HepG2 (cell line): ENCODE results near the gene GADD45GIP1. TPM values are rescaled to one million over a fixed set of nuclear protein-coding genes. Genes with fewer than 3 reads are reported as not detected.

Experiments used
- ATAC-seq: fragments of 200-7000 bp; cut with Tn5 transposase; 3 replicates; pipeline ENCODE4 v1.9.1; 2020; ENCODE audit warnings: mild to moderate bottlenecking, moderate library complexity
- BruUV-seq: library from RNA; stranded (reverse); fragments of 400-500 nt; replicated peaks from 2 replicates; lab custom pipeline; 2021; lab: Mats Ljungman, UMichigan
- CTCF ChIA-PET: fragments of 300-600 bp; formaldehyde crosslinking; extraction: SDS; loops from one replicate; lab custom pipeline; 2021; ENCODE audit warnings: low total read pairs, inconsistent platforms, low intra/inter-chr PET ratio; lab: Yijun Ruan, JAX
- POLR2A ChIA-PET: fragments of 350-600 bp; sonication (Branson Sonifier 250); formaldehyde crosslinking; loops from one replicate; lab custom pipeline; 2020; ENCODE audit warnings: antibody characterized with exemption, inconsistent platforms; lab: Yijun Ruan, JAX
- DNase-seq: peaks from one replicate; pipeline ENCODE4 v3.0.0-alpha.2; 2015; ENCODE audit warnings: low spot score
- FAIRE-seq: peaks from 3 replicates; lab custom pipeline; 2011; peaks lifted over from hg19 to GRCh38; lab: Jason Lieb, UNC
- H2AFZ ChIP-seq: one replicate; pipeline ENCODE4 v1.6.1; 2011; ENCODE audit warnings: low read length, inconsistent platforms
- H3K27ac ChIP-seq: fragments of 300-600 bp; 3 replicates; pipeline ENCODE4 v1.8.0; 2011; ENCODE audit warnings: mixed run types, mild to moderate bottlenecking, mixed read lengths, low read length, inconsistent platforms; ENCODE audit not compliant: insufficient read depth; ENCODE audit errors: extremely low read length
- H3K27me3 ChIP-seq, 2 experiments: fragments of 200-600 bp in 1 of 2; 2 replicates in 1 of 2; 3 replicates in 1 of 2; pipeline versions ENCODE4 v1.6.0 to v1.8.0; 2011; ENCODE audit warnings: low read length in 2 of 2, mild to moderate bottlenecking in 2 of 2, moderate library complexity in 2 of 2, inconsistent platforms in 1 of 2; ENCODE audit not compliant: insufficient read depth in 2 of 2, control insufficient read depth in 1 of 2
- H3K36me3 ChIP-seq, 2 experiments: fragments of 200-600 bp in 1 of 2; replicated peaks in 1 of 2; 2 replicates in 1 of 2; 3 replicates in 1 of 2; pipeline versions ENCODE4 v1.5.1 to v1.8.0; 2011; ENCODE audit warnings: low read length in 2 of 2, inconsistent platforms in 1 of 2; ENCODE audit not compliant: insufficient read depth in 2 of 2, control insufficient read depth in 1 of 2
- H3K4me1 ChIP-seq: 2 replicates; pipeline ENCODE4 v1.5.1; 2012; ENCODE audit warnings: low read length, inconsistent platforms; ENCODE audit not compliant: insufficient read depth
- H3K4me2 ChIP-seq: 2 replicates; pipeline ENCODE4 v1.6.0; 2011; ENCODE audit warnings: low read depth, low read length, inconsistent platforms
- H3K4me3 ChIP-seq, 3 experiments: fragments of 200-600 bp in 1 of 3; sonication (generic), shearing (Covaris generic) in 1 of 3; replicated peaks in 1 of 3; 2 replicates each; pipeline ENCODE4 v1.5.1; 2011 to 2016; ENCODE audit warnings: low read length in 3 of 3, inconsistent platforms in 2 of 3, low read depth in 2 of 3, mild to moderate bottlenecking in 2 of 3, control low read depth in 1 of 3, mixed read lengths in 1 of 3; ENCODE audit not compliant: insufficient read depth in 1 of 3
- H3K79me2 ChIP-seq: one replicate; pipeline ENCODE4 v1.6.1; 2011; ENCODE audit warnings: low read length, inconsistent platforms; ENCODE audit not compliant: insufficient read depth
- H3K9ac ChIP-seq: 2 replicates; pipeline ENCODE4 v1.6.0; 2011; ENCODE audit warnings: mild to moderate bottlenecking, low read depth, low read length, inconsistent platforms; ENCODE audit not compliant: insufficient read depth
- H3K9me3 ChIP-seq: 2 replicates; pipeline ENCODE4 v1.5.1; 2012; ENCODE audit warnings: mild to moderate bottlenecking, low read length
- H4K20me1 ChIP-seq: 2 replicates; pipeline ENCODE4 v1.6.0; 2011; ENCODE audit warnings: inconsistent platforms, mild to moderate bottlenecking, low read length, moderate library complexity; ENCODE audit not compliant: insufficient read depth
- ADNP ChIP-seq: sonication (generic); formaldehyde crosslinking; IDR thresholded peaks from 2 replicates; pipeline ENCODE4 v1.4.0; 2020; ENCODE audit warnings: missing genetic modification reagents
- PAF1 ChIP-seq: IDR thresholded peaks from 2 replicates; pipeline ENCODE4 v1.6.1; 2016; ENCODE audit warnings: missing genetic modification reagents, missing compliant biosample characterization
- RBM22 ChIP-seq: fragments of 200-400 bp; formaldehyde crosslinking; optimal IDR thresholded peaks from 2 replicates; pipeline ENCODE3; 2017; ENCODE audit warnings: mild to moderate bottlenecking, low read length, moderate library complexity
- RORA ChIP-seq: sonication (generic); formaldehyde crosslinking; IDR thresholded peaks from 2 replicates; pipeline ENCODE4 v1.5.0; 2020; ENCODE audit warnings: mild to moderate bottlenecking, missing genetic modification reagents, moderate library complexity
- SAP130 ChIP-seq: IDR thresholded peaks from 2 replicates; pipeline ENCODE4 v1.6.1; 2016; ENCODE audit warnings: low read depth
- TGIF2 ChIP-seq: IDR thresholded peaks from 2 replicates; pipeline ENCODE4 v1.6.1; 2016; ENCODE audit warnings: control low read depth, missing compliant biosample characterization
- TRAFD1 ChIP-seq: sonication (generic); formaldehyde crosslinking; IDR thresholded peaks from 2 replicates; pipeline ENCODE4 v1.5.1; 2020; ENCODE audit warnings: missing genetic modification reagents, mild to moderate bottlenecking, borderline replicate concordance
- ZNF17 ChIP-seq: sonication (generic); formaldehyde crosslinking; IDR thresholded peaks from 2 replicates; pipeline ENCODE4 v1.5.0; 2020; ENCODE audit warnings: mild to moderate bottlenecking, missing genetic modification reagents
- ZNF18 ChIP-seq: sonication (generic); formaldehyde crosslinking; IDR thresholded peaks from 2 replicates; pipeline ENCODE4 v1.8.0; 2022; ENCODE audit warnings: mild to moderate bottlenecking, missing genetic modification reagents; ENCODE audit not compliant: insufficient replicate concordance
- ZNF256 ChIP-seq: sonication (generic); formaldehyde crosslinking; conservative IDR thresholded peaks from 2 replicates; pipeline ENCODE4 v1.4.0; 2020; ENCODE audit warnings: missing genetic modification reagents
- ZNF274 ChIP-seq: sonication (generic); formaldehyde crosslinking; IDR thresholded peaks from 2 replicates; pipeline ENCODE4 v1.5.1; 2020; ENCODE audit warnings: mild to moderate bottlenecking, missing genetic modification reagents
- ZNF550 ChIP-seq: sonication (generic); formaldehyde crosslinking; IDR thresholded peaks from 2 replicates; pipeline ENCODE4 v1.4.0; 2020; ENCODE audit warnings: mild to moderate bottlenecking, missing genetic modification reagents, borderline replicate concordance
- ZNF616 ChIP-seq: sonication (generic); formaldehyde crosslinking; IDR thresholded peaks from 2 replicates; pipeline ENCODE4 v1.5.0; 2020; ENCODE audit warnings: low read depth, mild to moderate bottlenecking, missing genetic modification reagents
- ZNF83 ChIP-seq: sonication (generic); formaldehyde crosslinking; IDR thresholded peaks from 2 replicates; pipeline ENCODE4 v1.4.0; 2020; ENCODE audit warnings: missing genetic modification reagents, mild to moderate bottlenecking, borderline replicate concordance
- WGBS: methylation state at CpG from one replicate; pipeline ENCODE4 v1.1.6; 2017; ENCODE audit warnings: low lambda C conversion rate; 5-methylcytosine and 5-hydroxymethylcytosine counted together
- in situ Hi-C: cut with HindIII; loops from 2 replicates; pipeline ENCODE4 v1.10.0; 2017; ENCODE audit warnings: low pct_unique_long_range_greater_than_20kb; ENCODE audit not compliant: extremely low pct_ligation_motif_present
- intact Hi-C: fragments of 100-400 bp; cut with micrococcal nuclease; formaldehyde crosslinking; loops from one replicate; pipeline ENCODE4 v1.10.0; 2022; ENCODE audit not compliant: unreplicated experiment
- polyA plus RNA-seq, 8 experiments: library from polyadenylated mRNA; depleted of rRNA in 3 of 8; stranded (reverse) in 7 of 8; unstranded in 1 of 8; fragments of >200 nt; fragmentation: Illumina TruSeq in 4 of 8; extraction: Trizol in 4 of 8; gene quantifications; 2 replicates each; pipeline versions ENCODE4 v1.2.1 to v1.2.3, GENCODE V29; 2011 to 2016; ENCODE audit warnings: low read depth in 4 of 8, missing spikeins in 1 of 8, mixed read lengths in 1 of 8; ENCODE audit not compliant: insufficient read depth in 1 of 8
- total RNA-seq, 5 experiments: library from RNA; depleted of rRNA; stranded (reverse); fragments of >200 nt; fragmentation: Illumina TruSeq; extraction: Trizol; gene quantifications; 2 replicates each; pipeline ENCODE4 v1.2.3, GENCODE V29; 2016; ENCODE audit warnings: low read depth in 1 of 5
- TF ChIP-seq, protein P1 (sequence below): sonication (generic); formaldehyde crosslinking; IDR thresholded peaks from 2 replicates; pipeline ENCODE4 v1.5.1; 2020; ENCODE audit warnings: mild to moderate bottlenecking, missing genetic modification reagents
- TF ChIP-seq, protein P2 (sequence below): sonication (generic); formaldehyde crosslinking; IDR thresholded peaks from 2 replicates; pipeline ENCODE4 v1.4.0; 2020; ENCODE audit warnings: mild to moderate bottlenecking, missing genetic modification reagents

Gene GADD45GIP1
- total and polyA plus RNA-seq, 2 of the 13 experiments (the other 11 are each of a cell fraction or from before 2014, with no cell fraction given) = 24.6 to 30.7 TPM

GRCh38 chr19:12939975-12940423, 17.0 kb downstream of the GADD45GIP1 start (continued):
- TF ChIP-seq ZNF83 (CRISPR knock-in tag) = no peak
- TF ChIP-seq ADNP (CRISPR knock-in tag) = no peak
- no peak for TF ChIP-seq ZNF18

- intact Hi-C loops = no loop called here
- peak; percentile 37 for ATAC-seq
- peaks cover 13 to 38% of the 10 kb centered on the region in 2 experiments for H3K36me3 ChIP-seq
- TF ChIP-seq ZNF550 (CRISPR knock-in tag) (no peak), TRAFD1 (CRISPR knock-in tag) (no peak), ZNF17 (CRISPR knock-in tag) (no peak), SAP130 (no peak), ZNF256 (CRISPR knock-in tag) (no peak), TGIF2 (CRISPR knock-in tag) (0 out of 2 replicates have a peak, but pooled peaks have one; percentile 51), PAF1 (no peak), RBM22 (no peak), RORA (CRISPR knock-in tag) (no peak), ZNF274 (no peak; the same call in 1 of the 2 replicates), ZNF616 (CRISPR knock-in tag) (no peak)
- TF ChIP-seq, protein P1, sequence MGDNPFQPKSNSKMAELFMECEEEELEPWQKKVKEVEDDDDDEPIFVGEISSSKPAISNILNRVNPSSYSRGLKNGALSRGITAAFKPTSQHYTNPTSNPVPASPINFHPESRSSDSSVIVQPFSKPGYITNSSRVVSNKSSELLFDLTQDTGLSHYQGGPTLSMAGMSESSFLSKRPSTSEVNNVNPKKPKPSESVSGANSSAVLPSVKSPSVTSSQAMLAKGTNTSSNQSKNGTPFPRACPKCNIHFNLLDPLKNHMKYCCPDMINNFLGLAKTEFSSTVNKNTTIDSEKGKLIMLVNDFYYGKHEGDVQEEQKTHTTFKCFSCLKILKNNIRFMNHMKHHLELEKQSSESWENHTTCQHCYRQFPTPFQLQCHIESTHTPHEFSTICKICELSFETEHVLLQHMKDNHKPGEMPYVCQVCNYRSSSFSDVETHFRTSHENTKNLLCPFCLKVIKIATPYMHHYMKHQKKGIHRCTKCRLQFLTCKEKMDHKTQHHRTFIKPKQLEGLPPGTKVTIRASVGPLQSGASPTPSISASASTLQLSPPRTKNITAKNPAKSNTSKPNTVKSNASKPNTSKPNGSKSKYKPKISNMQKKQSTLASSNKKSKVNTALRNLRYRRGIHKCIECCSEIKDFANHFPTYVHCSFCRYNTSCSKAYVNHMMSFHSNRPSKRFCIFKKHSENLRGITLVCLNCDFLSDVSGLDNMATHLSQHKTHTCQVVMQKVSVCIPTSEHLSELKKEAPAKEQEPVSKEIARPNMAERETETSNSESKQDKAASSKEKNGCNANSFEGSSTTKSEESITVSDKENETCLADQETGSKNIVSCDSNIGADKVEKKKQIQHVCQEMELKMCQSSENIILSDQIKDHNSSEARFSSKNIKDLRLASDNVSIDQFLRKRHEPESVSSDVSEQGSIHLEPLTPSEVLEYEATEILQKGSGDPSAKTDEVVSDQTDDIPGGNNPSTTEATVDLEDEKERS (CRISPR knock-in tag) = no peak
- TF ChIP-seq, protein P2, sequence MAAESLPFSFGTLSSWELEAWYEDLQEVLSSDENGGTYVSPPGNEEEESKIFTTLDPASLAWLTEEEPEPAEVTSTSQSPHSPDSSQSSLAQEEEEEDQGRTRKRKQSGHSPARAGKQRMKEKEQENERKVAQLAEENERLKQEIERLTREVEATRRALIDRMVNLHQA (CRISPR knock-in tag) = no peak
These were observed 18.0 kb downstream of the GADD45GIP1 start for GRCh38 chr19:12938779-12939601.

More at GRCh38 chr19:12938779-12939601, 18.0 kb downstream of the GADD45GIP1 start:
- DNase-seq (no peak), FAIRE-seq (no peak)
- in situ Hi-C loops = no loop called here
- CTCF ChIA-PET = no interaction called here
- peak overlapping the region; percentile 84 to 97 (median 88) for H3K4me3 ChIP-seq
- H3K27me3 ChIP-seq = peaks cover 0 to 5% of the 10 kb centered on the region in 2 experiments; a peak in 1 of 5 replicates
- H3K9ac ChIP-seq = peak overlapping the region; percentile 99
- H3K27ac ChIP-seq = peak overlapping the region; percentile 79
- no peak overlapping the region for H2AFZ ChIP-seq
- POLR2A ChIA-PET = interaction anchor here (1.8 kb wide), 1 partner anchor 116 kb away, joined by 5 read pairs; no protein-coding TSS in a partner anchor
- BruUV-seq = TSS peak; percentile 80
- WGBS = 0% methylated on average over 18 of the region's 54 CpGs
- peaks cover 13% of the 10 kb centered on the region for H4K20me1 ChIP-seq
- peaks cover 31% of the 10 kb centered on the region for H3K79me2 ChIP-seq
- peaks cover 48% of the 10 kb centered on the region for H3K4me1 ChIP-seq
- peak overlapping the region; percentile 96 for H3K4me2 ChIP-seq
- no peaks in the 10 kb centered on the region for H3K9me3 ChIP-seq
